Activated T-helper 1 cell treated with anti-CD3 and anti-CD28 coated beads, Interleukin-2, amount 50 U/mL, for 16 hours (primary cell): Measurements from ENCODE around the gene TCP11.

Source experiments
- DNase-seq, 2 donors: peaks; one replicate each; pipeline ENCODE4 v3.0.0-alpha.2; 2020; ENCODE audit warnings: low read depth in 1 of 2, low spot score in 1 of 2

The TCP11 gene

DNA sequence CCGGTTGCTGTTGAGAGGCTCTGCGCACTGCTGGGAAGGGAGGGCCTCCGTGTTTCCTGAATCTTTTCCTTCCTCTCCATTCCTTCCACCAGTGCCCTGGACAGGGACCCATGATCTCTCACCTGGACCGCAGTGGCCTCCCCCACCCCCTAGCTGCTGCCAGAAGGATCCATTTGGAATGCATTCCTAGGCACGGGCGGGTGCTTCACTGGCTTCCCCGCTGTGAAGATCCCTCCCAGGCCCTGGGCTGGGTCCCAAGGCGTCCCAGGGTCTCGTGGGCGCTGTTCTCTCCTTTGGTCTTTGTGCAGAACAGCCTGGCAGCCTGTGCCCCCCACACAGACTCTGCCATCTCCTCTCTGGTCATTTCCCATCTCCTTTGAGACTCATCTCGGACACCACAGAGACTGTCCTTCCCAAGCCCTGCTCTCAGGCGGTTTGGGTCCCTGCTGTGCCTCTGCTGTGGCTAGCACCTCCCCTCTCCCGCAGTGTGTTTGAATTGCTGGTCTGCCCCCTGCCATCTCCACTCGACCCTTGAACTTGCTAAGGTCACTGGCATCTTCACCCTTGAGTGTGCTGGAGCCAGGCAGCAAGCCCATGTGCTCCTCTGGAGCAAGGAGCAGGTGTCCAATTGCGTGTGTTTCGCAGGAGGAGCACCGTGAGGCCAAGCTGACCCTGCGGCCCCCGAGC, 59.0 kb downstream of the TCP11 start:
- DNase-seq = no peak

DNA sequence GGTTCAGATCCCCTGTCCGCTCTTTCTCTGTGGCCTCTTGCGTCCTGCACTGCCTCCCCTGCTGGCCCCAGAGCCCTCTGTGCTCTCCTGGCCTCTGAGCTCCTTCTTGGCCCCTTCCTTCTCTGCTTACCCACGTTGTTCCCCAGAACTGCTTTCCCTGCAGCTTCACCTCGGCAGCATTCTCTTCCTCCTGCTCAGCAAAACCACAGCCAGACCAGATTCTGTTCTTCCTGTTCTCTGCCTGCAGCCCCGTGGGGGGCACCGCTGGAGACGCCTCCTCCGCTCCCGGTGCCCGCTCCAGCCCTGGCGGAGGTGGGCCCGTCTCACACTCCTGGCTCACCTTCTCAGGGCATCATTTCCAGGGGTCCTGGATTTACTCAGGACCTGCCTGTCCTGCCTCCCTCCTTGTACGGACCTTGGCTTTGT, 59.7 kb downstream of the TCP11 start:
- no peak for DNase-seq

DNA sequence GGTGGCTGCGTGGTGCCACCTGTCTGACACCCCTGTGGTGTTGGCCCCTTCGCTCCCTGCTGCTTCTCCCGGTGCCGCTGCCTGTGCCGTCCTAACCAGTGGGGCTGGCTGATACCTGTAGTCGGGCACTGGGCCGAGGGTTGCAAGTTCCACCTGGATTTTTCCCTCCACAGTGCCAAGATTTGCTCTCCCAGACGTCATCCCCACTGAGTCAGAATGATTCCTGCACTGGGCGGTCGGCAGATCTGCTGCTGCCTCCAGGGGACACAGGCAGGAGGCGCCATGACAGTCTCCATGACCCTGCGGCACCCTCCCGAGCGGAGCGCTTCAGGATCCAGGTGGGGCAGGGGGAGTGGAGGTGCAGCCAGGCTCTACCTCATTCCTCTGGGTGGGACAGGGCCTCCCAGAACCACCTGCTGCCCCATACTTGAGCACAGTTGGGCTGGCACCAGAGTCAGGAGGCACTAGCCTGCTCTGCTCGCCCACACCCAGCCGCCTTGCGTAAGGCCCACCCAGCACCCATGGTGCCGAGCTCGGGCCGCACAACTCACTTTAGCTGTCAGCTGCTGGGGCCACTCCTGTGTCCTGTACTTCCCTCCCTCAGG, 60.2 kb downstream of the TCP11 start:
- DNase-seq = no peak

DNA sequence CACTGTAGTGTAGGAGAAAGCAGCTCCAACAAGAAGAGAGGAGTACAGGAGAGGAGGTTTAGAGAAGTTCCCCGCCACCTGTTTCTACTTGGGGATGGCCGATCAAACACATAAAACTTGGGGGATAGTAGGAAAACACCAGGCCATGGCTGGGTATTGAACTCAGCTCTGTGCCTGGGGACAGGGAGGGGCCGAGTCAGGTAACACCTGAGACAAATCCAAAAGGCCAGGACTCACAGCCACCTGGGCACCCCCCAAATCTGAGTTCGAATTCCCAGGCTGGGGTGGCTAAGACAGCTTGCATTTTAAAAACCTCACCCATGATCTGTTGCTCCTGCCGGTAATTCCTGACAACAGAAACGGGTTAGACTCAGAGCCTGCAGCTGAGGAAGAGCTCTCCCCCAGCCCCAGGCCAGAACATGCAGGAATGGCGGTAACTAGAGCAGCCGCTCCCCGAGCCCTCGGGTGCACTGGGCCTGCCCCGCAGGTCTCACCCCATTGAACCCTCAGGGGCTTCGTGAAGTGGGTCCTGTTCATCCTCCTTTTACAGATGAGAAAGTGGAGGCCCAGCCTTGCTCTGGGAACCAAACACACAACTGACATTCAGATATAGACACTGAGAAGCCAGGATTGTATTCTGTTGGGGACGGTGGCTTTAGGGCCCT, 61.0 kb downstream of the TCP11 start:
- no peak for DNase-seq

DNA sequence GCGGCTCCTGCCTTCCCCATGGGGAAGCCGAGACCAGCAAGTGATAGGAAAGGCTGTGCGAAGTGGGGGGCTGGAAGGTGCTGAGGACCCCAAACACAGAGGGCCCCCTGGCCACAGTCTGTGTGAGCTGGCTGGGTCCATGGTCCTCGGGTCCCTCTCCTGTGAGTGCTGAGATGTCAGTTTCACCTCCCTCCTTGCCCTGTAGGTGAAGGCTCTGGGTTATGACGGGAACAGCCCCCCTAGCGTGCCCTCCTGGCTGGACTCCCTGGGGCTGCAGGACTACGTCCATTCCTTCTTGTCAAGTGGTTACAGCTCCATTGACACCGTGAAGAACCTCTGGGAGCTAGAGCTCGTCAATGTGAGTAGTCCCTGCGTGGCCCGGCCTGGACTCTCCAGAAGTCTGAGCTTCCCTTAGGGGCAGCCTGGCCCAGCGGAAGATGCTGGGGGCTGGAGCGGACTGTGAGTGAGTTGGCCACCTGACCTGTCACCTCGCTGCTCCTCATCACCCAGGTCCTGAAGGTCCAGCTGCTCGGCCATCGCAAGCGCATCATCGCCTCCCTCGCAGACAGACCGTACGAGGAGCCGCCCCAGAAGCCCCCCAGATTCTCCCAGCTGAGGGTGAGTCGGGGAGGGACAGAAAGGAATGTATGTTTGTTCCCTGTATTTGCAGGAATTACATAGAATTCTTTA, 61.7 kb downstream of the TCP11 start:
- no peak for DNase-seq

DNA sequence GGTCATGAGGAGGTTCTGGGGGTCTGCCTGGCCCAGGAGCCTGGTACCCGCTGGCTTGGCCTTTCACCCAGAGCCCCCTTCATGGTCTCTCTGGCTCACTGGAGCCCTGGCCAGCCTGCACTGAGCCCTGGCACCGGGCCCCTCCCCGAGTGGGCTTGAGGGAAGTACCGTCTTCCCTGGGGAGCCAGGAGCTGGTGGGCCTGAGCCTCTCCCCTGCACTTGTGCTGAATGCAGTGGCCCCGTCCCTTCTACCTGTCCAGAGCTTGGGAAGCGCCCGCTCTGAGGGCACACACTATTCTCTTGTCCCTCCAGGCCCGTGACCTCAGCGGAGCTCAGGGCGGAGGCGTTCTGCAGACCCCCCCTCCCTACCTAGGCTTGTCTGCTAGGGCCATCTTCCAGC, 62.2 kb downstream of the TCP11 start:
- DNase-seq = no peak

DNA sequence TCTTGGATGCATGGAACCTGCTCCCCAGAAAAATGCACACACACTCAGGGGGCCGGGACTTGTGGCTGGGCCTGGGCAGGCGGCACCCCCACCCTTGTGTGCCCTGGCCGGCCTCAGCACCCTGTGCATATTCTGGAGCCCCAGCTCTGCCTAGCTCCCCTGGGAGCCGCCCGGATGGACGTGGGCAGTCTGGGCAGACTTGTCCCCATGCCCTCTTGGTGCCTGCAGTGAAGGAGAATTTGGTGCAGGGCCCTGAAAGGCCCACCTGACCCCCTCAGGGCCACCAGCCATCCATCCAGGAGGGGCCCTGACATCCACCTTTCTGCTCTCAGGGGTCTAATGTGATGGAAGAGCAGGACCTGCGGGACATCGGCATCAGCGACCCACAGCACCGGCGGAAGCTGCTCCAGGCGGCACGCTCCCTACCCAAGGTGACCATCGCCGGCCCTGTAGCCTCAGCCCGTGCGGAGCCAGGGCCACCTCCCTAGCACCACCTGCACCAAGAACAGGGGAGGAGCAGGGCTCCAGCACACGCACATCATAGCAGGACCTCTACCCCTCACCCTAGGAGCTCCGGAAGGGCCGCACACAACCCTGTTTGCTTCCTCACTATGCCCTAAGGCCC, 62.8 kb downstream of the TCP11 start:
- no peak for DNase-seq

DNA sequence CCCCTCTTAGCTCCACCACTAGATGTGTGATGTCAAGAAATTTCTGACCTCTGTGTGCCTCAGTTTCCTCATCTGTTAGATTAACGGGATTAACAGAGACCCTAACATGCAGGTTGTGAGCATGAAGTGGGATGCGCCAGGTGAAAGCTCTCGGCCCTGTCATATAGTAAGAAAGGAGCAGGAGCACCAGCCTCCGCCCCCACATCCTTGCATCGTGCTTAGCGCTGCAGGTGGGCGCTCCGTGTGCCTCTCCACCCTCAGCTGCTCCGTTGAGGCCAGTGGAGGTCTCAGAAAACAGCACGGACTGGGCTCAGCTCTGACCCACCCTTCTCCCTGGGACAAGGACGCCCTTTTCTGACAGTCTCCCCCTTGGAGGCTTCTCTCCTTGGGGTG, 63.4 kb downstream of the TCP11 start:
- no peak for DNase-seq

DNA sequence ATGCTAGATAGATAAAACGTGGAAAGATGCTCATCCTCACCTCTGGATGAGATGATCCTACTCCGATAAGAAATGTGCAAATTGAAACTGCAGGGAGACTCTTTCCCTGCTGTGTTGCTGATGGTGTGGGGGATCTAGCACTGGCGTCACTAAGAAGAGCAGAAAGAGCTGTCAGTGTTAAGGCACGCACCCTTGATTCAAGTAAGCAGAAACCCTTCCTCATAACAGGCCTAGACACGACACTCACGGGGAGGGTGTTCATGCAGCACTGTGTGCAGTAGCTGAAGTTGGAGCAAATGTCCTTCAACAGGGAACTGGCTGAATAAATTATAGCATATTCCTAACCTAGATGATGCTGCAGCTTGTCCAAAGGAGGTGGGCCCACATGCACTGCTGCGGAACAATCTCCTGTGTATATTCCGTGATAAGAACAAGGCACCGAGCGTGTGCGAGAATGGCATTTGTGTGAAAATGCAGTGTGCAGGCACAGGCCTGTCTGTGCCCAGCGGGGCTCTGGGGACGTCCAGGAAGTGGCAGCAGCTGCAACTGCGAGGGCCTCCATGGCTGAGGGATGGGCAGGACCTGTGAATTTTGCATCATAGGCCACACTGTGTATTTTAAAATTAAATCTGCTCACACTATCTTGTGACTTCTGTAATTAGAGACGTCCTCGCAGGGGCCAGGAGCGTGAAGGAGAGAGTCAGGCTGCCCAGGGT, 64.0 kb downstream of the TCP11 start:
- no peak for DNase-seq

DNA sequence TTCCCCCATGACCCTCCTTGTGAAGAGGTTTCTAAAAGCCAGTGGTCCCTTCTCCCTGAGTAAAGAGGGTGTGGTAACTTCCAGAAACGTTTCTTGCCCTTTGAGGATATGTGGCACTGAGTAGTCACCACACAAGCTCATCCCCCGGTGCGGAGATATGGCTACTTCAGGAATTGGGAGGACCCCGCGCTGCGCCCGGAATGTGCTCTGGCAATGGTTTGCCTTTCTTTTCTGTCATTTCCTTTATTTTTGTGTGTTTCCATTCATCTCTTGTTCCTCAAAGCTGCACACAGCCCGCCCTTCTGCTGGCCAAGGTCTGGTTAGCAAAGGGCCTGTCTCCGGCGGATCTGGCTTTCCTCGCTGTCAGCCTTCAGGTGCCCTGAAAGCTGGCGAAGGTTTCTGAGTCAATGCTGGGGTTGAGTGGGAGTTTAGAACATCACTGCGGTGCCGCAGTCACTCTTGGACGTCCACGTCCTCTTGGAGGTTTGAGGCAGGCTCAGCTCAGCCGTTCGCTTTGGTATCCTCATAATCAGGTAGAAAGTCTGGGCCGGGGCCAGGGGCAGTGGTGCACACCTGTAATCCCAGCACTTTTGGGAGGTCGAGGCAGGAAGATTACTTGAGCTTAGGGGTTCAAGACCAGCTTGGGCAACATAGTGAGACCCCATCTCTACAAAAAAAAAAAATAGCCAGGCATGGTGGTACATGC, 67.2 kb downstream of the TCP11 start:
- DNase-seq = no peak

DNA sequence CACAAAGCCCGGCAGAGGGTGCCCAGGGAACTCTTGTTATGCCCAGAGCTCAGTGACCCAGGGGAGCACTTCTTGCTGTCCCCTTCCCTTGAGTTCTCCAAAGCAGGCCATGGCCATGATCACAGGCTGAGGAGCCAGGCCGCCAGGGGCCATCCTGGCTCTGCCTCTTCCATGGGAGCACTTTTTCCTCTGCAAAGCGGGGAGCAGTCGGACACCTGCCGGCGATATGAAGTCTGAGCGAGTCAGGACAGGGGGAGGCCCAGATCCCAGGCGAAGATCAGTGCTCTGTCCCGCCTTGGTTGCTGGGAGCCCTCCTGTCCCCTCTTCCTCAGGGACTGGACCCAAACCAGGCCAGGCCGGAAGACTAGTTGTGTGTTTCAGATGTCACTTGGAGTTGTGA, 67.9 kb downstream of the TCP11 start:
- no peak for DNase-seq

DNA sequence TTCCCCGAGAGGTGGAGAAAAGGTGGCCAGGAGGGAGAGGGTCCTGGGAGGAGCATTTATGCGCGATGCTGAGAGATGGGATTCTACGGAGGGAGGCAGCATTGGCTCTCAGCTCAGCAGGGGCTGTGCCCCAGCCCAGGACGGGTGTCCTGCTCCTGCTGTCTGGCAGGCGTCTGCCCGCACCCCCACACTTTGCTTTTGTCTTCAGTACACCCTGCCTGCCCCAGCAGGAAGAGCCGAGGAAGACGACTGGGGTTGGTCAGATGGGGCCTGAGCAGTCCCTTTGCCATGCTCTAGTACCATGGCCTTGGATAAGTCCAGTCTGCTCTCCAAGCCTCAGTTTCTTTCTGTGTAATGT, 68.5 kb downstream of the TCP11 start:
- DNase-seq = no peak

DNA sequence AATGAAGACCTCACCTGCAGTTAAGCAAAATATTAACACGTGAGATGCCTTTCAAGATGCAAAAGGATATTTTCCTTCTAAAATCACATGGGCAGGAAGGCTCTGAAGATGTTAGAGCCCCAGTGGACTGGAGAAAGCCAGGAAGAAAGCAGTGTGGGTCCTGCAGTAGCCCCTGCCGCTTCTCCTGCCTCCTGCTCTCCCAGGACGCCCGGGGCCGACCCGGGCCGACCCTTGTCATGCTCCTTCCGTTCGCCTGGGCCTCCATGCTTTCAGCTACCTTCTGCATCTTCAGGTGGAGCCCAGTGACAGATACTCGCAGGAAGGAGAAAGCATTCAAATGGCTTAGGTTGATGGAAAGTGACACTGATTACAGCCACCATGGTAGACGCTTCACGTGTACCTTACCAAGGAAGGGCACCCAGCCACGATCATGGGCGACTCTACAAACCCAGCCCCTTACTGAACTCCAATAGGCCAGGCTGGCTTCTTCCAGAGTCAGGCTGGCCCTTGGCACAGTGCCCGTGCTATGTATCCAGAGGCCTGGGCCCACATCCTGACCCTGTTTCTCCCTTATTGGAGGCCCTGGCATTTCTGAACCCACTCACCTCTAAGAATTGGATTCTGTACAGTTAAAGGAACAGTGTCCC, 69.0 kb downstream of the TCP11 start:
- no peak for DNase-seq

DNA sequence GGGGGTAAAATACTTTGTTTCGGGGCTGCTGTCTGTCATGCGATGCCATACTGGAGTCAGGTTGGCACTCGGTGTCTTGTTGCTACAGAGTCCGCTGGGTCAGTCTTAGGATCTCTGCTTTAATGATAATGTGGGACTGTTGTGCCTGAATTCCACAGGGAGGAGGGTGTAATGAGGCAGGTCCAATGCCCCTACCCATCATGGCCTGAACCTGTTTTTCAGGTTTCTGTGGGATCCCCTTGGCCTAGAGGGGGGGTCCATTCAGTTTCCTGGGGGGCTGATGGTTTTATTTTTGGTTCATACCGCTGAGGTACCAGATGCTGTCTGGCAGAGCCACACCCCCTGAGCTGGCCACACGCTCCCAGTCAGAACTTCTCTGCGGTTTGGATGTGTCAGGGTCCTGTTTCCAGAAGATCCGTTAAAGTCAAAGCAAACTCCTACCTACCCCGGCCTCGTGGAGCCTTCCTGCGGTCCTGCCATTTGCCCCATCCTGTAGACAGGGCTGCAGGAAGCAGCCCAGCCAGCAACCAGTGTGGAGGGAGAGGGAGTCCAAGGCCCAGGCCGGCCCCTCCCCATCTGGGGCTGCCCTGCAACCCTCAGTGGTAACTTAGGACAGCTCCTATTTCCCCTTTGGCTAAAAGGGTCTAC, 69.7 kb downstream of the TCP11 start:
- no peak for DNase-seq

DNA sequence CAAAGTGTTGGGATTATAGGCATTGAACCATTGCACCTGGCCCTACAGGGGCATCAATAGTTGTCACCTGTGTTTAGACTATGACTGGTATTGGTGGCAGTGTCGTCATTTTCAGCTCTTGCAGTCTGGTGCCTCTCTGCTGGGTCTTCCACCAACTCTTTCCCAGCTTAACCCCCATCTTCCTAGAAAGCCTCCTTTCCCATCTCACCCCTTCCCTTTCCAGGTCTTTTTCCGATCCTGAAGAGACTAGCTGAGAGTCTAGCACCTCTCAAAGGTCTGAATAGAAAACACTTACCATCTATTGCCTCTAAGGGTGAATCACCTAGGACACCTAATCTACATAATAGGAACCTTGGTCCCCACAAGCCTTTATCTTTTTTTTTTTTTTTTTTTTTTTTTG, 71.0 kb downstream of the TCP11 start:
- no peak for DNase-seq

DNA sequence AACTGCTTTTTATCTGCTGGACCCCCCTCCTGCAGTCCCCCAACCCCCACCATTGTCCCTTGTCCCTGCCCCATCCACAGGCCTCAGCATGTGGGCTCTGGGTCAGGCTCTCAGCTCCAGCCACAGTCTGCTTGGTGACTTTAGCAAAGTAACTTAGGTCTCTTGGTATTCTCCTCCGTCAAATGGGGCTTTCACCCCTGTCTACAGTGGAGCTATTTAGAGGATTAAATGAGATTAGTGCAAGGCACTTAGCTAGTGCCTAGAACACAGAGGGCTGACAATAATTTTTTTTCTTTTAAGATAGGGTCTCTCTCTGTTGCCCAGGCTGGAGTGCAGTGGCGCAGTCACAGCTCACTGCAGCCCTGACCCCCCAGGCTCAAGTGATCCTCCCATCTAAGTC, 71.9 kb downstream of the TCP11 start:
- DNase-seq = no peak

DNA sequence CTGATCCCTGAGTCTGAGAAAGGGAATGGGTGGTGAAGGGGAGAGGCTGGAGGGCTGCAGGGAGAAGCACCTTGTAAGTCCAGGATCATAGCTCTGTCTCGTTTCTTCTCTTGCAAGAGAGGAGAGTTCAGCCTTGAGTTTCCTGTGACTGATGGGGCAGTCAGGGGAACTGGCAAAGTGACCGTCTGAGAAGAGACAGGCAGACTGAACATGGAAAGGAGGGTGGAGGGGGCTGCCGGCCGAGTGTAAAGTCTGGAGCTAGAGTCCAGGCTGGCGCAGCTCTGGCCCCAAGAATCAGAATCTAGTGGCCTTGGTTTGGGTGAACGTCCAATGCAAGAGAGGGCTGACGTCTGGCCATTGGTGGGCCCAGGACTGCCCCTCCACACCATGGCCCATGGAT, 72.5 kb downstream of the TCP11 start:
- no peak for DNase-seq

DNA sequence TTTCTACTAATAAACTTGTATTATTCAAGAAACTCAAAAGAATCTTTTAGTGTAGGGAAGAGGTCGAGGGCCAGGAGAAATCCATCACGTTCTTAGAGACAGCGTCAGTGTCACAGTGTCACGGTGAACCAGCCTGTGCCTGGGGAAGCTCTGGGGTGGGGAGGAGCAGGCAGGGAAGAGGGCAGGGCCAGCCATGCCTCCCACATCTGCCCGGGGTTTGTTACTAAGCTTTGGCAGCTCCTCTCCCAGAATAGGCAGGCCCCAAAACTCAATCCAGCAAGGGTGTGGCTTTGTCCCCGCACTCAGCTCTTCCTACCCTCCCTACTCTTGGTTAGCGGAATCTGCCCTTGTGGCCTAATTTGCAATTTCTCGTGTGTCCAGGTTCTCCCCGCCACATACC, 72.9 kb downstream of the TCP11 start:
- DNase-seq = no peak
